HG03039 (cell line): Measurements from ENCODE around the gene SEPTIN8.

Experiments
- ATAC-seq: cut with Tn5 transposase; IDR thresholded peaks from one replicate; pipeline ENCODE4 v1.9.1; 2021; ENCODE audit warnings: mild to moderate bottlenecking, moderate library complexity; ENCODE audit not compliant: unreplicated experiment

The SEPTIN8 gene

GRCh38 chr5:132751971-132752580 lies 25.0 kb downstream of the SEPTIN8 start:
- ATAC-seq, result no peak

- ATAC-seq, result no peak
Observed at GRCh38 chr5:132751444-132751843, 25.6 kb downstream of the SEPTIN8 start.

GRCh38 chr5:132750471-132751230 lies 26.4 kb downstream of the SEPTIN8 start:
- ATAC-seq, result no peak

GRCh38 chr5:132749506-132749905 lies 27.5 kb downstream of the SEPTIN8 start:
- ATAC-seq, result no peak

- no peak for ATAC-seq
Observed at GRCh38 chr5:132748522-132749000, 28.5 kb downstream of the SEPTIN8 start.

GRCh38 chr5:132747616-132748440 lies 29.2 kb downstream of the SEPTIN8 start:
- no peak for ATAC-seq

GRCh38 chr5:132746954-132747615 lies 30.0 kb downstream of the SEPTIN8 start, which contains the start of gene CCNI2:
Gene CCNI2 (plus strand): TSS chr5:132747426. CDS start chr5:132747496, 70 bp downstream.
- no peak for ATAC-seq

GRCh38 chr5:132746592-132746953 lies 30.5 kb downstream of the SEPTIN8 start:
- no peak for ATAC-seq

- no peak for ATAC-seq
Observed at GRCh38 chr5:132744659-132745058, 32.4 kb downstream of the SEPTIN8 start.

- no peak for ATAC-seq
Observed at GRCh38 chr5:132742626-132743025, 34.4 kb downstream of the SEPTIN8 start.

- ATAC-seq, result no peak
Observed at GRCh38 chr5:132742158-132742557, 34.9 kb downstream of the SEPTIN8 start.

- ATAC-seq, result no peak
Observed at GRCh38 chr5:132739232-132739631, 37.8 kb downstream of the SEPTIN8 start.

GRCh38 chr5:132737982-132738681 lies 38.9 kb downstream of the SEPTIN8 start:
- no peak for ATAC-seq

GRCh38 chr5:132736853-132737833 lies 39.9 kb downstream of the SEPTIN8 start, which contains the start of gene KIF3A:
Gene KIF3A (minus strand): TSS chr5:132737546. CDS start chr5:132737419, 127 bp downstream.
- peak; percentile 82 for ATAC-seq

- ATAC-seq, result no peak
Observed at GRCh38 chr5:132734687-132735086, 42.4 kb downstream of the SEPTIN8 start.

GRCh38 chr5:132733499-132734148 lies 43.4 kb downstream of the SEPTIN8 start:
- no peak for ATAC-seq

GRCh38 chr5:132729896-132730295 lies 47.1 kb downstream of the SEPTIN8 start:
- no peak for ATAC-seq

- ATAC-seq, result no peak
Observed at GRCh38 chr5:132725745-132726144, 51.3 kb downstream of the SEPTIN8 start.
